Measurements from ENCODE around the gene NPAS1. TPM values are rescaled to one million over a fixed set of nuclear protein-coding genes. Genes with fewer than 3 reads are reported as not detected.

NPAS1 gene
- total RNA-seq, 4 donors from 2014 or later: not detected

DNA sequence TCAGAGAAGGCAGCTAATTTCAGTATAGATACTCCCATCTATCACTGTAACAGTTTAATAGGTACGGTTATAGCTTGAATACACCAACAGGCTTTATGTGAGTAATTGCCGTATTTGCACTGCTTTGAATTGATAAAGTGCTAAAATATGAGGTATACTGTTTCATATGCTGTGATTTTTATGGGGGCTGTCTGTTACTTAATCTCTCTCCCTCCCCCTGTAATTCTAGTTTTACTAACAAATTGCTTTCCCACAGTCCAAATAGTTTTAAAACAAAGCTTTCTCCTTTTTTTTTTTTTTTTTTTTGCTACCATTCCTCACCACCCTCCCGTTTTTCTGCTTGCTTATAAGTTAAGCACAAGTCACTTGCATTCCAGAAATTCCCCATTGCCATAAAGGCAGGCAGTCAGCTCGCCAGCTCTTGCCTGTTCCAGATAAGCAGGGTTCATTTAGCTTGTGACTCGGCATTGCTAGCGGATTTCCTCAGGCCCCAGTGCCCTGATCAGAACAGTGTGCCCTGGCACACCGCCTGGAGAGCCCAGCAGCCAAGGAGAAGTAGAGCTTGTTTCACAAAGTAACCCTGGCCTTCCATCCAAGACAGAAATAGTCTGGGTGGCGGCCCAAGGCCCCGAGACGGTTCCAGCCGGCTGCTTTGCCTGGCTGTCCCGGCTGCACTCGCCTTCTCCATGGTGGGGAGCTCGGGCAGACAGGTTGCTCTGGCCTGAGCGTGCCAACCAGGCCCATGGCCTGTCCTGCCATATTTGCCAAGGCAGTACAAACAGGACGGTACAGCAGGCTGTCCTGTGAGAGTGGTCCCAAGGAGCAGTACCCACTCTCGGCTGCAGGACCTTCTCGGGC, 43.5 kb upstream of the NPAS1 start:
- Histone ChIP-seq H3K27me3 (no peaks in the 10 kb centered on the region), H3K9me3 (no peaks in the 10 kb centered on the region), H3K36me3 (no peaks in the 10 kb centered on the region), H3K4me3 (no peak overlapping the region), H3K27ac (peak overlapping the region in 3 of 4 donors; percentile 48 to 66 (median 55)), H3K4me1 (peaks cover 0 to 40% (median 2%) of the 10 kb centered on the region in 4 donors)
- peak; percentile 35 to 83 (median 66) for DNase-seq
- TF ChIP-seq CTCF (IDR thresholded peaks at IDR 0.05) (no peak), POLR2A (IDR thresholded peaks at IDR 0.05) (no peak)

DNA sequence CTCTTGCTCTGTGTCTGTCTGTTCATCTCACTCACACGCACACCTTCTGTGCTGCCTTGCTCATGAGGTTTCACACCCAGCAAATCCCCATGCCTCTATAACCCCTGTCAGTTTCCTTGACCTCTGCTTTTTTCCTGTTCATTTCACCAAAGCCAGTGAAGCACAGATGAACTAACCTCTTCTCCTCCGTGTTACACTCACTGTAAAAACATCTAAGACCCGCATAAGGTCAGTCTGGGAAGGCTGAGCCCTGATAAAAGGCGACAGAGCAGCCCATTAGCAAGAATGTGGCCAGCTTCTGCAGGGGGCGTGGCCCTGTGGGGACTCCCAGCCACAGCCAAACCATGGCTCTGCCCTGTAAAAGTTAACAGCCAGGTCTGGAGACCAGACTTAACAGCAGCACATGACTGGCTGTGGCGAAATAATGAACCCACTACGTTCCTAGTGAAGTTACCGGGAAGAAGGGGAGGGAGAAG, 42.8 kb upstream of the NPAS1 start:
- peaks cover 0 to 47% (median 2%) of the 10 kb centered on the region in 4 donors for H3K4me1 ChIP-seq
- no peak overlapping the region for H3K4me3 ChIP-seq
- H3K36me3 ChIP-seq: no peaks in the 10 kb centered on the region
- no peaks in the 10 kb centered on the region for H3K27me3 ChIP-seq
- no peaks in the 10 kb centered on the region for H3K9me3 ChIP-seq
- no peak for DNase-seq
- no peak for TF ChIP-seq CTCF (IDR thresholded peaks at IDR 0.05)
- TF ChIP-seq POLR2A (IDR thresholded peaks at IDR 0.05): no peak
- peak overlapping the region in 3 of 4 donors; percentile 48 to 66 (median 55) for H3K27ac ChIP-seq

GRCh38 chr19:46977548-46977947, 42.1 kb upstream of the NPAS1 start:
- DNase-seq: no peak
- no peaks in the 10 kb centered on the region for H3K9me3 ChIP-seq
- no peaks in the 10 kb centered on the region for H3K27me3 ChIP-seq
- H3K4me1 ChIP-seq: peaks cover 0 to 51% (median 2%) of the 10 kb centered on the region in 4 donors
- H3K4me3 ChIP-seq: no peak overlapping the region
- peak overlapping the region in 2 of 4 donors; percentile 55 to 66 for H3K27ac ChIP-seq
- TF ChIP-seq CTCF (IDR thresholded peaks at IDR 0.05) (no peak), POLR2A (IDR thresholded peaks at IDR 0.05) (no peak)
- H3K36me3 ChIP-seq: no peaks in the 10 kb centered on the region

GRCh38 chr19:46978171-46978869, 41.3 kb upstream of the NPAS1 start:
- H3K9me3 ChIP-seq: no peaks in the 10 kb centered on the region
- no peaks in the 10 kb centered on the region for H3K27me3 ChIP-seq
- no peak for DNase-seq
- H3K4me3 ChIP-seq: no peak overlapping the region
- no peaks in the 10 kb centered on the region for H3K36me3 ChIP-seq
- no peak for TF ChIP-seq CTCF (IDR thresholded peaks at IDR 0.05)
- peak overlapping the region in 1 of 4 donors; percentile 66 for H3K27ac ChIP-seq
- H3K4me1 ChIP-seq: peaks cover 0 to 51% (median 2%) of the 10 kb centered on the region in 4 donors

DNA sequence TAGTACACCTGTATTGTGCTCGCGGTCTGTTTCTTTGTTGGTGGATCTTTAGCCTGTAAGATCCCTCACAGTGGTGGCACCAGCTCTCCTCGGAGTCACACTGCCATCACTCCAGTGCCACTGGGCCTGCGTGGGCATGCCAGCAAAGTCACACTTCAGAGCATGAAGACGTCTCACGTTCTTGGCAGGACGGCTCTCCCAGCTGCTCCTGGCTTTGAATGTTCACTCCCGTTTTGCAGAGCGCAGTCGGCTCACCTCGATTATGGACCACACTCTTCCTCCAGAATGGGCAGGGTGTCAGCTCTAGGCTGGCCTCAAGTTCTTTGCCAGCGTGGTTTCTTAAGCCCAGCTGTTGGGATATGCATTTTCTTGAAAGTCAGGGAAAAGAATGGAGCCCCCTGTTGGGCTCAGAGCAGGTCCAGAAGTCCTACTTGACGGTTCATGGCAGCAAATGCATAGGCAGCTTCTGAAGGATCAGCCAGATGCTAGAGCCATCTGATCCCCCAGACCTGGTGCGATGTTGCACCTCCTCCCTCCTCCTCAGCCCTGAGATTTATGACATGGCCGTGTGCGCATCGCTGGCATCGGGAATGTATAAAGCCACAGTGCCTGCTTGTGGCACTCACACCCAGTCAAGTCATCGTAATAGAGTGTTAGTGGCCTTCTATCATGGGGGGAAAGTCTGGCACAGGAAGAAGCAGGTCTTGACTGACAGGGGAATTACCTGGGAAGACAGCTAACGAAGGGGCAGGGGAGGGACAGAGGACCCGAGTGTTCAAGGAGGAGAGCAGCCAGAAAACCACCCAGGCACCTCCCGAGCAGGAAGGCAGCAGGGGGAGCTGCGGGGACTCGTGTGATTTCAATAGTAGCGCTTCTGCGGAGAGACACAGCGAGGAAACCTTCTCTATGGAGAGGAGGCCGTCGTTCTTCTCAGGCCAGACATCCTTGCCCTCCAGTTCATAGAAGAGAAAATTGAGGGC, 40.2 kb upstream of the NPAS1 start:
- no peak overlapping the region for H3K27ac ChIP-seq
- no peak for DNase-seq
- no peaks in the 10 kb centered on the region for H3K36me3 ChIP-seq
- H3K27me3 ChIP-seq: no peaks in the 10 kb centered on the region
- peaks cover 0 to 55% (median 2%) of the 10 kb centered on the region in 4 donors for H3K4me1 ChIP-seq
- TF ChIP-seq CTCF (IDR thresholded peaks at IDR 0.05) (no peak), POLR2A (IDR thresholded peaks at IDR 0.05) (no peak)
- H3K4me3 ChIP-seq: no peak overlapping the region
- no peaks in the 10 kb centered on the region for H3K9me3 ChIP-seq

All from Peyer's patch (tissue), 4 donors.